Loucy (cell line): ENCODE data around the gene DMWD.

Experiments used
- CTCF ChIP-seq: fragments of 200-600 bp; sonication (generic); conservative IDR thresholded peaks from 2 replicates; pipeline ENCODE4 v1.5.1; 2014; ENCODE audit warnings: mild to moderate bottlenecking, antibody characterized with exemption, low read length
- EZH2phosphoT487 ChIP-seq: fragments of 200-600 bp; IDR thresholded peaks from 2 replicates; pipeline ENCODE4 v1.6.1; 2018; ENCODE audit warnings: antibody characterized with exemption, mild to moderate bottlenecking, moderate library complexity, borderline replicate concordance

DNA sequence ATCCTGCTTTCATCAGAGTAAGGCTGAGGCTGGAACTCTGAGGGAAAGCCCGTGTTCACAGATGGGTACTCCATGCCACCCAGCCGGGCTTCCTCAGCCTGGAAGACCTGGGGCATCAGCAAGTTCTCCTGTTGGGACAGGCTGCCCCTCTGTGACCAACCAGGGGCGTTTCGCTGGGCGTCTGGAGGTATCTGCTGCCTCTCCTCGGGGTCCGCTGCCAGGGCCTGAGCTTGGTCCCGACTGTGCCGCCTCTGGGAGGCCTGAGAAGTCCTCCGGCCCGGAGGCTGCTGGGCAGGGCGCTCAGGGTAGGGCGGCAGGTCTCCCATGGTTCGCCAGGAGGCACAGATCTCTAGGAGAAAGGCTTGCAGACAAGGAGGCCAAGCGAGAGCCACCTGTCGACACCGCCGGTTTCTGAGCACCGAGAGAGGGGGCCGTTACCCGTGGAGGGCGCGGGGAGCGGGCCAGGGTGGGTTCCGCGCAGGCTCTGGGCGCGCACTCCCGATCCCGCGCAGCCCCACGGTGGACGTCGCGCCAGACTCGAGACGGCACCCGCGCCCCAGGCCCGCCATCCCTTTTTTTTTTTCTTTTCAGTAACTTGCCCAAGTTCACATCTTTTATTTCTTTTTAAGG, 22.3 kb upstream of the DMWD start, which contains the start of gene RSPH6A:
- no peak for TF ChIP-seq CTCF
- TF ChIP-seq EZH2phosphoT487, result no peak
